ENCODE results near the gene STXBP1. TPM values are rescaled to one million over a fixed set of nuclear protein-coding genes. Genes with fewer than 3 reads are reported as not detected.

STXBP1 gene
- total RNA-seq, 1 experiment from 2014 or later: 26.3 TPM

GRCh38 chr9:127714951-127715469 is 102.9 kb downstream of the STXBP1 start:
- DNase-seq (ENCODE audit: low read depth): peak; percentile 38

DNA sequence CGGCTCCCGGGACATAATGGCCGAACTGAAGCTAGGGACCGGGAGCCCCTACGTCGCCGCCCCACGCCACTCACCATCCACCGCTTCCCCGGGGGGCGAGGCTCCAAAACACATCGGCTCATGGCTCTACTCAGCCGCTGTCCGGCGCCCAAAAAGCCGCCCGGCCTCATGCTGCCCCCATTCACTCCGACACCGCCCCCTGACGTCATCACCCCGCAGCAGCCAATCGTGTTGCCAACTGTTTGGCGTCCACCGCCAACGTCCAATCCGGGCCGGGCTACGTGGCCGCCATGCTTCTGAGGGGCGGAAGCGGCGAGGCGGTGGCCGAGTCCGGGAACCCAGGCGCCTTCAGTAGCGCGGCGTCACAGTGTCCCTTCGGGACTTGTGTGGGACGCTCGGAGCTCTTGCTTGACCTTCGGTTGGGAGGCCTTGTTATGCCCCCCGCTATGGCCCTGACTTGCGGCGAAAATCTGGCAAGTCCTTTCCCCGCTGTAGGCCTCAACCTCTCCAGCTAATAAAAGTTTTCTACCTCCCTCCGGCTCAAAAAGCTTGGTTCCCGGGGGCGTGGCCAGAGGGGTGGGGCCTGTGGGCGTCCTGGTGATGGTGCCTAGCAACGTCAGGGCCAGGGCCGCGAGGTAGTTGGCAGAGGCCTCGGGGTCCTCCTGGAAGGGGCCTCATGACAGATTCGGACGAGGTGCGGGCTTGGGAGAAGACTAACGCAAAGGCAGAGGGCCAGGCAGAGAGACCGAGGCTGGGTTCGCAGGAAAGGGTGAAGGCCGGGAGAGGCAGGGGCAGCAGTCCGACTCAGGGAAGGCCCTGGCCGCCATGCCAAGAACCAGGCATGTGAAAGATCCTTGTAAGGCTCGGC is 103.6 kb downstream of the STXBP1 start, which contains the start of the genes PTRH1 and TTC16:
Gene PTRH1 (minus strand): TSS at position 194 of the 868 bp plus-strand sequence. CDS start 24 bp downstream, at position 170.
Gene TTC16 (plus strand): TSS at position 610 of the 868 bp plus-strand sequence. CDS start 67 bp downstream, at position 677.
- peak; percentile 100 for DNase-seq (ENCODE audit: low read depth)

- no peak for DNase-seq (ENCODE audit: low read depth)
Observed at GRCh38 chr9:127716412-127716811, 104.3 kb downstream of the STXBP1 start.

DNA sequence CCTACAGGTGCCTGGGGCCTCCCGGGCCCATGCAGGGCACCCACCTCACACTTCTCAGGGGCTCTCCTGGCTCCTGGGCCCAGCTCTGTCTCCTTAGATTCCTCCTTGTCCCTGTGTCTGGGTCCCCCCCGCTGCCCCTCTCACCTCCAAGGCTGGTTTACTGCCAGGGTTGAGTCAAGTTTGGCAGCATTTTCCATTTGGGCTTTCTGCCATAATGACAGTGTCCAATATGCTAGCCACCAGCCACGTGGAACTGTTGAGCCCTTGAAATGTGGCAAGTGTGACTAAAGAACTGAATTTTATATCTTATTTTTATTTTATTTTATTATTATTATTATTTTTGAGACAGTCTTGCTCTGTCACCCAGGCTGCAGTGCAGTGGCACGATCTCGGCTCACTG is 105.7 kb downstream of the STXBP1 start:
- DNase-seq (ENCODE audit: low read depth): no peak

DNA sequence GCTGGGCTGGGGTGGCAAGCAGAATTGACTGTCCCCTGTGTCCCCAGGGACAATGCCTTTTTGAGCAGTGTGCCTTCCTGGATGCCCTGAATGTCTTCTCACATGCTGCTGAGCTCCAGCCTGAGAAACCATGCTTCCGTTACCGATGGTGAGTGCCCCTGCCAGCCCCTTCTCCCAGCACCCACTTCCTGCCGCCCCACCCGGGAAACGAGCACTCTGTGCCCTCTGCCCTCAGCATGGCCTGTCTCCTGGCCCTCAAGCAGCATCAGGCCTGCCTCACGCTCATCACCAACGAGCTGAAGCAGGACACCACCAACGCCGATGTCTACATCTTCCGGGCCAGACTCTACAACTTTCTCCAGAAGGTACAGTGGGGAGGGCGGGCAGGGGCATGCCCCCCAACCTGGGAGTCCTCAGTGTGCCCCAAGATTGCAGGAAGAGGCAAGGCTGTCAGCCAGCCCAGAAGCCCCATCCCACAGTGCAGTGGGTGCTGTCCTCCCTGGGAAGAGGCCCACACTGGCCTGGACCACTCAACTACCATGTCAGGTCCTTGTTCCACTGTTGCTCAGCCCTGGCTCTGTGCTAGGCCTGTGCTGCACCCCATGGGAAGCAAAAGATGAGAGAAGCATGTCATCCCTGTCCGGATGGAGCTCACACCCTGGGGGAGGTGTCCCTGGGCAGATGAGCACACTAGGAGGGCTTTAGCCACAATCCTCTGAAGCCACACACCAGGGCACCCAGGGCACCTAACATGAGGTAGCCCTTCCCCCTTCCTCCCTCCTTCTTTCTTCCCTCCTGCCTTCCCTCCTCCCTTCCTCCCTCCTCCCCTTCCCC is 108.2 kb downstream of the STXBP1 start:
- no peak for DNase-seq (ENCODE audit: low read depth)

DNA sequence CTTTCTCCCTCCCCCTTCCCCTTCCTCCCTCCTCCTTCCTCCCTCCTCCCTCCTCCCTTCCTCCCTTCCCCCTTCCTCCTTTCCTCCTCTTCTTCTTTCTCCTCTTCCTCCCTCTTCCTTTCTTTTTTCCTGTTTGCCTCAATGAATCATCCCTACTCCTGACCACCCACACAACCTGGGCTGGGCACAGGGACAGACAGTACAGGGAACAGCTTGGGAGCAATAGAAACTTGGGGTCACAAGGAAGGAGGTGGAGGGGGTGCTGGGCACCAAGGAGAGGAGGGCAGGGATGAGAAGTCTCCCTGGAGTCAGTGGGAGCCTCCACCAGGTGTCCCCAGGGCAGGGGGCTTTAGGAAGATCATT is 108.8 kb downstream of the STXBP1 start:
- no peak for DNase-seq (ENCODE audit: low read depth)

- peak; percentile 57 for DNase-seq (ENCODE audit: low read depth)
Observed at GRCh38 chr9:127721391-127721821, 109.3 kb downstream of the STXBP1 start.

GRCh38 chr9:127722055-127722745 is 110.1 kb downstream of the STXBP1 start:
- no peak for DNase-seq (ENCODE audit: low read depth)

GRCh38 chr9:127723013-127723412 is 110.9 kb downstream of the STXBP1 start:
- DNase-seq (ENCODE audit: low read depth): no peak

- peak; percentile 86 for DNase-seq (ENCODE audit: low read depth)
Observed at GRCh38 chr9:127723444-127723843, 111.4 kb downstream of the STXBP1 start.

GRCh38 chr9:127724012-127724411 is 111.9 kb downstream of the STXBP1 start:
- DNase-seq (ENCODE audit: low read depth): no peak

DNA sequence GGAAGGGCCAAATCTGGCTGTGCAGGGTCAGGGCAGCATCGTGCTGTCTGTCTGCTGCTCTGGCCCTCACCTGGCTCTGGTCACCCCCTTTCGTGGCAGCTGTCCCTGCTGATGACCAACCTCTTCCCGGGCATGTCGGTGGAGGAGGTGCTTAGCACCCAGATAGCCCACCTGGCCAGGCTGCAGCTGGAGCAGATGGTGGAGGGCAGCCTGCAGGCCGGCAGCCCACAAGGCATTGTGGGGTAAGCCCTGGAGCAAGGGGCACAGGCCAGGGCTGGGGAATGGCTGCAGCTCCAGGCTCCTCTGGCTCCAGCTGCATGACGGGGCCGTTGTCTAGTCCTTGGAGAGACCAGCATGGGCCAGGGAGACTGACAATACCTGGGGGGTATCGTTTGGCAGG is 114.8 kb downstream of the STXBP1 start:
- DNase-seq (ENCODE audit: low read depth): no peak

DNA sequence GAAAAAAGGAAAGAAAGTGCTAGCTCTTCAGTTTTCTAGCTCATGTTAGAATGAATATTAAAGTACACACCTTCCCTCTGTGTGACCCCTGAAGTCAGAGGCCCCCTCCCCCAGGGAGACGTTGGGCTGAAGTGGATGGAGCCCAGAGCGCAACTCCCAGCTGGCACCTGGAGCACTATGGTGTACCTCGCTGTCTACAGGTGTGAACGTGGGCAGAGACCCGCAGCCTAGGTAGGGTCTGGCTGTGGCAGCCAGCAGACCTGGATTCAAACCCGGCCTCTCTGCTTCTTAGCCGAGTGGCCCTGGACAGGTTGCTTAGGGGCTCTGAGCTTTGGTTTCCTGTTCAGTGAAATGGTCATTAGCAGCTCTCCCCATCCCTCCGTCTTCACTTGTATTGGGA is 116.7 kb downstream of the STXBP1 start:
- DNase-seq (ENCODE audit: low read depth): no peak

DNA sequence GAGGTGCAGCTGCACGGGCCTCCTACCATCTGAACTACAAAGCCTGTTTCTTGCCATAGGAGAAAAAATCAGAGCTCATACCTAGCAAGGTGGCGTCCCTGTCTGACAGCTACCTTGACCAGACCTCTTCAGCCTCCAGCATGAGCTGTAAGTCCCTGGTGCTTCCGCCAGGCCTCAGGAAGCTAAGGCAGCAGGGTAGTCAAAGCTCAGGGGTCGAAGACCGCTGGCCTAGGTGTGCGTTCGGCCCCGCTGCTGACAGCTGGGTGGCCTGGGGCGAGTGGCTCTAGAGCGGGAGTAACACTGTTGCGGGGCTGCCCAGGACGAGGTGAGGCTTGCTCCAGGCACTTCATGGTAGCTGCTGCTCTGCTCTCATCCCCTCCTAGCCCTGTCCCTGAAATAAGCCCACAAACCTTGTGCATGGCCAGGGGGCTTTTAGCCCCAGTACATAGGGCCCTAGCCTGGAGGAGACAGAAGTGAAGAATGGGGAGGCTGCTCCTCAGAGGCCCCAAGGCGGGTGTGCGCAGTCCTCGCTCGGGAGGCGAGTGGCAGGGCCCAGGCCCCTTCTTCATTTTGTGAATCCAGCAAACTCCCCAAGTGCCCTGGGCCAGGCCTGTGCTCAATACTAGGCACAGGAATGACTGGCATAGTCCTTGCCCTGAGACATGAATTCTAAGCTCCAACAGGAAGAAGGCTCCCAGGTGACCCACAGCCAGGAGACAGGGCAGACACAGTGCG is 117.6 kb downstream of the STXBP1 start:
- no peak for DNase-seq (ENCODE audit: low read depth)

GRCh38 chr9:127730262-127730661 is 118.2 kb downstream of the STXBP1 start:
- no peak for DNase-seq (ENCODE audit: low read depth)

DNA sequence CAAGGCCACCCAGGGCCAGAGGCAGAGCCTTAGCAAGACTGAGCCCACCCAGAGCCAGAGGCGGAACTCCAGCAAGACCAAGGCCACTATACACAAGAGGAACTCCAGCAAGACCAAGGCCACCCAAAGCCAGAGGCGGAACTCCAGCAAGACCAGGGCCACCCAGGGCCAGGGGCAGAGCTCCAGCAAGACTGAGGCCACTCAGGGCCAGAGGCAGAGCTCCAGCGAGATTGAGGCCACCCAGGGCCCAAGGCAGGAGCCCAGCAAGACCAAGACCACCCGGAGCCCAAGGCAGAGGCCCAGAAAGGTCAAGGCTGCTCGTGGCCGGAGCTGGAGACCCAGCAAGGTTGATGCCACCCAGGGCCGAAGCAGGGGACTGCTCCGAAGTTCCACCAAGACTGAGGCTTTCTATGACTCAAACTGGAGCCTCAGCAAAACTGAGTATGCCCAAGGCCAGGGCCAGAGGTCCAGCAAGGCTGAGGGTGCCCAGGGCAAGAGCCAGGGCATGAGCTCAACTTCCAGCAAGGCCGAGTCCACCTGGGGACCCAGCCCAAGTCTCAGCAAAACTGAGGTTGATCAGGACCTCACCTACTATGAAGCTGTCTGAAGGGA is 118.8 kb downstream of the STXBP1 start:
- DNase-seq (ENCODE audit: low read depth): no peak

GRCh38 chr9:127731938-127732337 is 119.9 kb downstream of the STXBP1 start:
- DNase-seq (ENCODE audit: low read depth): no peak

DNA sequence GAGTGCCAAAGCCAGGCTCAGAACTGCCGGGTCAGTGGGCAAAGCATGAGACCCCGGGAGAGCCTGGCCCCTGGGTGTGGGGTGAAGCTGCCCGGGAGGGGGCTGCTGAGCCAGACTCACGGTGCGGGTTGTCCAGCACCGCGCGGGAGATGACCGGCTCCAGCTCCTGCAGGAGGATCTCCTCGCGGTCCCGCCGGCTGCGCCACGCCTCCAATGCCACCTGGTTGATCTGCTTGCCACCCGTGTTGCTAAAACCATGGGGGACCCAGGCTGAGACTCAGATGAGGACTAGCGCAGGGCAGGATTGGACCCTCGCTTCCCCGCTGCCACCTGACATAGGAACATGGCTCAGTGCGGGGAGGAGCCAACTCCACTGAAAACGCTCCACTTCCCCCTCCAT is 120.4 kb downstream of the STXBP1 start:
- no peak for DNase-seq (ENCODE audit: low read depth)

GRCh38 chr9:127733614-127734013 is 121.5 kb downstream of the STXBP1 start:
- no peak for DNase-seq (ENCODE audit: low read depth)

DNA sequence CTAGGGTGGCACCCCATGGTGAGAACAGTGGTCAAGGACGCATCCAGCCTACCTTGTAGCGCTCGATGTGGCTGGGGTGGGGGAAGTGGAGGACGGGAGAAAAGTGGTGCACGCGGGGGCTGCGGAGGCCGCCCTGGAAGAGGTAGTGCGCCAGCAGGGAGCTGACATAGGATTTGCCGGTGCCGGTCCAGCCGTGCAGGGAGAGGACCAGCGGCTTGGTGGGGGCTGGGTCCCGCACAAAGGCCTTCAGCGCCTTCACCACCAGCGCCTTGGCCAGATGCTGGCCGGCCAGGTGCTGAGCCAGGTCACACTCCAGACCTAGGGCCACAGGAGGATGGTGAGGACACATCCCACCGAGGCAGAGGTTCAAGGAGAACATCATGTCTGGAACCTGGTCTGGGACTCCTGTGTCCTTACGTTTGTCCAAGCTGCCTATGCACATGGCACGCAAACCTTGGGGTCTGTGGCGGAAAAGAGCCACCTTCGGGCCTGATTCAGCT is 122.2 kb downstream of the STXBP1 start:
- no peak for DNase-seq (ENCODE audit: low read depth)

Data from Daoy (cell line).